ENCODE data around the gene CDCA4. TPM values are rescaled to one million over a fixed set of nuclear protein-coding genes. Genes with fewer than 3 reads are reported as not detected.

The CDCA4 gene
- total RNA-seq, 1 experiment from 2014 or later = 41.4 TPM

DNA sequence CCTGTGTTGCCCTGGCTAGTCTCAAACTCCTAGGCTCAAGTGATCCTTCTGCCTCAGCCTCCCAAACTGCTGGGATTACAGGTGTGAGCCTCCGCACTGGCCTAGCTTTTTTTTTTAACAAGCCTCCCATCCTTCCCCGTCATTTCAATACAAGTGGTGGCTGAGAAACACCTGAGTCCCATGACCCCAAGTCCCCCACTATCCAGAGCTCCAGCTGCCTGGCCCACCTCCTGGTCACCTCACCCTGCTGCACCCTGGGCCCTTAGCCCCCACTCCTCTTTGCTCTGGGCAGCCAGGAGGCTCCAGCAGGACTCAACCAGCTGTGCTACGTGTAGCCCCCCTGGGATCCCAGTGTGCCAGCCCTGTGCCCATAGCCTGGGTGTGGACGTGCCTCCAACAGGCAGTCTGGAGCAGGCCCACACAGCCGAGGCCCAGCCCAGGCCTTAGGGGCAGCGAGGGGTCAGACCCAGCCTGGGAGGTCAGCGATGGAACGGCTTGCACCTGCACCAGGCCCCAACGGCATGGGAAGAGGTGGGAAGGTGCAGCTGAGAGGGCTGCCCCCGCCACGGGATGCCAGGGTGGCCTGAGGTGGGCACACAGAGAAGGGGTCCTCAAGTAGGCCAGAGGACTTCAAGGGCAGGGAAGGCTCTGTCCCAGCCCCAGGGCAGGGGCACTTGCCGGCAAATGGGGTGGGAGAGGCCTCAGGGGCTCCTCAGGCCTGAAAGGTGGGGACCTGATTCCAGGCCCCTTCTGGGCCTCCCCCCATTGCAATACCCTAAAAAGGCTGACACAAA is 49.2 kb downstream of the CDCA4 start:
- H3K36me3 Mint-ChIP-seq (ENCODE audit: insufficient read depth, unreplicated experiment) = no peaks in the 10 kb centered on the region
- no peaks in the 10 kb centered on the region for H3K27me3 Mint-ChIP-seq (ENCODE audit: insufficient read depth, unreplicated experiment)
- POLR2A ChIA-PET = no interaction called here
- BruUV-seq (replicated peaks) = no TSS peak
- peaks cover 5% of the 10 kb centered on the region for H3K4me1 ChIP-seq
- H3K4me3 Mint-ChIP-seq (ENCODE audit: unreplicated experiment) = no peak overlapping the region
- H3K4me1 Mint-ChIP-seq (ENCODE audit: low read depth, unreplicated experiment) = peaks cover 7% of the 10 kb centered on the region
- H3K9me3 Mint-ChIP-seq (ENCODE audit: unreplicated experiment) = no peaks in the 10 kb centered on the region
- TF ChIP-seq, protein P1, sequence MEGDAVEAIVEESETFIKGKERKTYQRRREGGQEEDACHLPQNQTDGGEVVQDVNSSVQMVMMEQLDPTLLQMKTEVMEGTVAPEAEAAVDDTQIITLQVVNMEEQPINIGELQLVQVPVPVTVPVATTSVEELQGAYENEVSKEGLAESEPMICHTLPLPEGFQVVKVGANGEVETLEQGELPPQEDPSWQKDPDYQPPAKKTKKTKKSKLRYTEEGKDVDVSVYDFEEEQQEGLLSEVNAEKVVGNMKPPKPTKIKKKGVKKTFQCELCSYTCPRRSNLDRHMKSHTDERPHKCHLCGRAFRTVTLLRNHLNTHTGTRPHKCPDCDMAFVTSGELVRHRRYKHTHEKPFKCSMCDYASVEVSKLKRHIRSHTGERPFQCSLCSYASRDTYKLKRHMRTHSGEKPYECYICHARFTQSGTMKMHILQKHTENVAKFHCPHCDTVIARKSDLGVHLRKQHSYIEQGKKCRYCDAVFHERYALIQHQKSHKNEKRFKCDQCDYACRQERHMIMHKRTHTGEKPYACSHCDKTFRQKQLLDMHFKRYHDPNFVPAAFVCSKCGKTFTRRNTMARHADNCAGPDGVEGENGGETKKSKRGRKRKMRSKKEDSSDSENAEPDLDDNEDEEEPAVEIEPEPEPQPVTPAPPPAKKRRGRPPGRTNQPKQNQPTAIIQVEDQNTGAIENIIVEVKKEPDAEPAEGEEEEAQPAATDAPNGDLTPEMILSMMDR (IDR thresholded peaks at IDR 0.05; ENCODE audit: insufficient read depth in 1 of 2, low read depth in 1 of 2, low read length in 1 of 2, severe bottlenecking in 1 of 2, unreplicated experiment in 1 of 2) = no peak
- H3K27me3 ChIP-seq (replicated peaks; ENCODE audit: control insufficient read depth, insufficient read depth, low read length) = no peaks in the 10 kb centered on the region
- DNase-seq = no peak
- H3K36me3 ChIP-seq (ENCODE audit: control insufficient read depth, insufficient read depth, low read length) = no peaks in the 10 kb centered on the region
- H3K27ac Mint-ChIP-seq (ENCODE audit: unreplicated experiment) = no peak overlapping the region
- no peaks in the 10 kb centered on the region for H3K9me3 ChIP-seq
- no peak overlapping the region for H3K4me3 ChIP-seq (ENCODE audit: low read depth, low read length)
- intact Hi-C loops (cut with micrococcal nuclease; ENCODE audit: unreplicated experiment) = no loop called here
- CTCF ChIA-PET = no interaction called here

DNA sequence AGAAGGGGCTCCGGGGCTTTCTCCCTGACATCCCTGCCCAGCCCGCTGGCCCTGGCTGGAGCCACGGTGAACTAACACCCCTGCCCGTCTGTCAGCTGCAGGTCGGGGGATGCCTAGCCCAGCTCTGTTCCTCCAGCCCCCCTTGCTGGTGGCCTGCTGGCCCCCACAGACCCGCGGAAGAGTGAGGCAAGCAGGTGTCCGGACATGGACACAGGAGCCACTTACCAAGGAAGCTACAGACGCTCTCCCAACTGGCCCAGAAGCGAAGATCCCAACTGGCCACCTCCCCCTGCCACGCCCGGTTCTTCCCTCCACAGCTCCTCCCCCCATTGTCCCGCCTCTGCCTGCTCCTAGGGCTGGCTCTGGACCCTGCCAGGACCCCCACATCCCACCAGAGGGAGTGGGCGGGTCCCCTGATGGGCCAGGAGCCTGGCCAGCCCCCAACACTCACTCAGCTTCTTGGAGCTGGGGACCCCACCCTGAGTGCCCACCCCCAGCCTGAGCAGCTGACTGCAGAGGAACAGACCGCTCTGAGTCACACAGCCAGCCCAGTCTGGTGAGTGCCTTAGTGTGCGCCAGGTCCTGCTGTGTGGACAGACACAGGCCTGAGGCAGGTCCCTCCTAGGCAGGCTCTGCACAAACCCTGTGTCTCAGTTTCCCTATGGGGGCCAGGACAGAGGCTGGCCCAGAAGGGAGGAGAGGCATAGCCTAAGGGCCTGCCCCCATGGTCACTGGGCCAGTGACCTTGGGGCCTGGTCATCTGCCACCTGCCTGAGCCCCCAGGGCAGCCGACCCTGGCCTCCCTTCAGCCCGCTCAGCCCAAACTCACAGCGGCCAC is 50.4 kb downstream of the CDCA4 start:
- Mint-ChIP-seq H3K27me3 (ENCODE audit: insufficient read depth, unreplicated experiment) (no peaks in the 10 kb centered on the region), H3K9me3 (ENCODE audit: unreplicated experiment) (no peaks in the 10 kb centered on the region), H3K4me3 (ENCODE audit: unreplicated experiment) (no peak overlapping the region), H3K36me3 (ENCODE audit: insufficient read depth, unreplicated experiment) (no peaks in the 10 kb centered on the region), H3K27ac (ENCODE audit: unreplicated experiment) (no peak overlapping the region), H3K4me1 (ENCODE audit: low read depth, unreplicated experiment) (no peaks in the 10 kb centered on the region)
- ChIA-PET POLR2A (interaction anchor here (0.6 kb wide), 1 partner anchor 35 kb away, joined by 3 read pairs; no protein-coding TSS in a partner anchor), CTCF (no interaction called here)
- no TSS peak for BruUV-seq (replicated peaks)
- H3K4me3 ChIP-seq (ENCODE audit: low read depth, low read length) = no peak overlapping the region
- intact Hi-C loops (cut with micrococcal nuclease; ENCODE audit: unreplicated experiment) = no loop called here
- no peaks in the 10 kb centered on the region for H3K36me3 ChIP-seq (ENCODE audit: control insufficient read depth, insufficient read depth, low read length)
- DNase-seq = no peak
- H3K4me1 ChIP-seq = no peaks in the 10 kb centered on the region; the same call in 1 of the 2 replicates
- no peaks in the 10 kb centered on the region for H3K27me3 ChIP-seq (replicated peaks; ENCODE audit: control insufficient read depth, insufficient read depth, low read length)
- TF ChIP-seq, protein P1 (IDR thresholded peaks at IDR 0.05; ENCODE audit: insufficient read depth in 1 of 2, low read depth in 1 of 2, low read length in 1 of 2, severe bottlenecking in 1 of 2, unreplicated experiment in 1 of 2) = no peak
- no peaks in the 10 kb centered on the region for H3K9me3 ChIP-seq

DNA sequence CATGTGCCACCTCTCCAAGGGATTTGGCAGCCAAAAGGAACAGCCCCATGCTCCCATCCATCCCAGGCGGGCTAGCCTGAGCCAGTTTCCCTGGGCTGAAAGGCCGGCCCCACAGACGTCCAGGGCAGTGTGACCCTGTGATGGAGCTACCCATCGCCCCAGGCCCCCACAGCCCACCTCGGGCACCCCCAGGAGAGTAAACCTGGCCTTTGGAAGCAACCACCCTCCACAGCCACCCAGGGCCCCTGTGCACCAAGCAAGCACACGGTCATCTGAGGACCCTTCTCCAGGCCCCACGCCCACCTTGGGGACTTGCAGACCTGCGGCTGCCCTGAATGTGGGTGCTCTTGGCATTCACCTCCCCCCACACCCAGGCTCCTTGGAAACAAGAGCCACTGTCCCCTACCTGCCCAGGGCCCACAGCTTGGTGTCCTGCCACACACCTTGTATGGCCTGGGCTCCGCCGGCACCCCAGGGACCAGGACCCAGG is 51.1 kb downstream of the CDCA4 start:
- BruUV-seq (replicated peaks) = no TSS peak
- H3K36me3 Mint-ChIP-seq (ENCODE audit: insufficient read depth, unreplicated experiment) = no peaks in the 10 kb centered on the region

More for the DNA sequence above, 51.1 kb downstream of the CDCA4 start:
- Histone ChIP-seq H3K36me3 (ENCODE audit: control insufficient read depth, insufficient read depth, low read length) (no peaks in the 10 kb centered on the region), H3K9me3 (no peaks in the 10 kb centered on the region), H3K4me1 (no peaks in the 10 kb centered on the region; the same call in 1 of the 2 replicates), H3K27me3 (replicated peaks; ENCODE audit: control insufficient read depth, insufficient read depth, low read length) (no peaks in the 10 kb centered on the region), H3K4me3 (ENCODE audit: low read depth, low read length) (no peak overlapping the region)
- ChIA-PET POLR2A (no interaction called here), CTCF (no interaction called here)
- H3K27me3 Mint-ChIP-seq (ENCODE audit: insufficient read depth, unreplicated experiment) = no peaks in the 10 kb centered on the region
- H3K9me3 Mint-ChIP-seq (ENCODE audit: unreplicated experiment) = no peaks in the 10 kb centered on the region
- intact Hi-C loops (cut with micrococcal nuclease; ENCODE audit: unreplicated experiment) = no loop called here
- DNase-seq = no peak
- H3K4me3 Mint-ChIP-seq (ENCODE audit: unreplicated experiment) = no peak overlapping the region
- no peak overlapping the region for H3K27ac Mint-ChIP-seq (ENCODE audit: unreplicated experiment)
- TF ChIP-seq, protein P1 (IDR thresholded peaks at IDR 0.05; ENCODE audit: insufficient read depth in 1 of 2, low read depth in 1 of 2, low read length in 1 of 2, severe bottlenecking in 1 of 2, unreplicated experiment in 1 of 2) = no peak
- no peaks in the 10 kb centered on the region for H3K4me1 Mint-ChIP-seq (ENCODE audit: low read depth, unreplicated experiment)
